DOHH2 (cell line): Measurements from ENCODE around the gene GFOD2.

ENCODE experiments used
- H3F3A ChIP-seq: fragments of 200-600 bp; sonication (generic), shearing (Covaris generic); 2 replicates; pipeline ENCODE4 v1.6.0; 2016; ENCODE audit warnings: antibody characterized with exemption, mild to moderate bottlenecking; ENCODE audit not compliant: control insufficient read depth, insufficient read depth
- H3K27ac ChIP-seq: fragments of 200-600 bp; sonication (generic); 2 replicates; pipeline ENCODE4 v1.5.1; 2014; ENCODE audit warnings: low read depth, mild to moderate bottlenecking, low read length, moderate library complexity
- H3K27me3 ChIP-seq: fragments of 200-600 bp; sonication (generic); 2 replicates; pipeline ENCODE4 v1.6.1; 2014; ENCODE audit warnings: mild to moderate bottlenecking, low read length, mixed read lengths; ENCODE audit not compliant: control insufficient read depth
- H3K36me3 ChIP-seq: fragments of 200-600 bp; sonication (generic); 2 replicates; pipeline ENCODE4 v1.6.1; 2014; ENCODE audit warnings: mild to moderate bottlenecking, low read length, moderate library complexity, mixed read lengths; ENCODE audit not compliant: control insufficient read depth
- H3K4me1 ChIP-seq: fragments of 200-600 bp; sonication (generic); 2 replicates; pipeline ENCODE4 v1.6.1; 2014; ENCODE audit warnings: mild to moderate bottlenecking, low read length, mixed read lengths; ENCODE audit not compliant: control insufficient read depth
- H3K4me2 ChIP-seq: fragments of 200-600 bp; sonication (generic); 2 replicates; pipeline ENCODE4 v1.6.0; 2014; ENCODE audit warnings: mild to moderate bottlenecking, low read length, moderate library complexity
- H3K4me3 ChIP-seq: fragments of 200-600 bp; sonication (generic); 2 replicates; pipeline ENCODE4 v1.5.1; 2014; ENCODE audit warnings: mild to moderate bottlenecking, low read length, mixed read lengths
- H3K79me2 ChIP-seq: fragments of 200-600 bp; sonication (generic); 2 replicates; pipeline ENCODE4 v1.6.1; 2014; ENCODE audit warnings: mild to moderate bottlenecking, low read length, mixed read lengths; ENCODE audit not compliant: control insufficient read depth
- H3K9me2 ChIP-seq: fragments of 200-600 bp; sonication (generic); replicated peaks from 2 replicates; pipeline ENCODE4 v1.6.1; 2014; ENCODE audit warnings: mild to moderate bottlenecking, low read length, mixed read lengths; ENCODE audit not compliant: control insufficient read depth
- H3K9me3 ChIP-seq: fragments of 200-600 bp; sonication (generic); 2 replicates; pipeline ENCODE4 v1.6.1; 2014; ENCODE audit warnings: antibody characterized with exemption, low read length, mixed read lengths; ENCODE audit not compliant: control insufficient read depth, insufficient read depth
- H4K20me1 ChIP-seq: fragments of 200-600 bp; sonication (generic); 2 replicates; pipeline ENCODE4 v1.6.0; 2014; ENCODE audit warnings: low read depth, mild to moderate bottlenecking, antibody characterized with exemption, low read length, moderate library complexity; ENCODE audit not compliant: control insufficient read depth, insufficient read depth
- CTCF ChIP-seq: fragments of 200-600 bp; sonication (generic); IDR thresholded peaks from one replicate; pipeline ENCODE4 v1.5.1; 2014; ENCODE audit warnings: antibody characterized with exemption, mild to moderate bottlenecking, low read depth, low read length; ENCODE audit not compliant: poor library complexity, severe bottlenecking
- EZH2phosphoT487 ChIP-seq: fragments of 200-600 bp; sonication (generic); IDR thresholded peaks from 2 replicates; pipeline ENCODE4 v1.6.1; 2017; ENCODE audit warnings: borderline replicate concordance, mild to moderate bottlenecking, antibody characterized with exemption, low read length, moderate library complexity, mixed read lengths

GFOD2 gene

GRCh38 chr16:67764158-67764667, 45.1 kb upstream of the GFOD2 start:
- TF ChIP-seq CTCF (no peak), EZH2phosphoT487 (no peak)
- Histone ChIP-seq H4K20me1 (no peaks in the 10 kb centered on the region), H3K27ac (no peak overlapping the region), H3K79me2 (no peaks in the 10 kb centered on the region), H3K27me3 (no peaks in the 10 kb centered on the region), H3K9me3 (no peaks in the 10 kb centered on the region), H3K36me3 (no peaks in the 10 kb centered on the region), H3K4me3 (no peak overlapping the region), H3K4me1 (no peaks in the 10 kb centered on the region), H3F3A (no peaks in the 10 kb centered on the region), H3K9me2 (no peaks in the 10 kb centered on the region), H3K4me2 (no peak overlapping the region)

- Histone ChIP-seq H3K4me2 (no peak overlapping the region), H4K20me1 (no peaks in the 10 kb centered on the region), H3K4me3 (no peak overlapping the region), H3K27me3 (no peaks in the 10 kb centered on the region), H3K36me3 (no peaks in the 10 kb centered on the region), H3F3A (no peaks in the 10 kb centered on the region), H3K9me2 (no peaks in the 10 kb centered on the region), H3K27ac (no peak overlapping the region), H3K4me1 (no peaks in the 10 kb centered on the region), H3K79me2 (no peaks in the 10 kb centered on the region), H3K9me3 (no peaks in the 10 kb centered on the region)
- TF ChIP-seq CTCF (no peak), EZH2phosphoT487 (no peak)
Measured at GRCh38 chr16:67763066-67763465, 44.0 kb upstream of the GFOD2 start.

GRCh38 chr16:67762385-67762784, 43.3 kb upstream of the GFOD2 start:
- Histone ChIP-seq H3K79me2 (no peaks in the 10 kb centered on the region), H3K27ac (no peak overlapping the region), H3K4me1 (no peaks in the 10 kb centered on the region), H3K4me2 (no peak overlapping the region), H4K20me1 (no peaks in the 10 kb centered on the region), H3K4me3 (no peak overlapping the region), H3K9me2 (no peaks in the 10 kb centered on the region), H3K27me3 (no peaks in the 10 kb centered on the region), H3K36me3 (no peaks in the 10 kb centered on the region), H3F3A (no peaks in the 10 kb centered on the region), H3K9me3 (no peaks in the 10 kb centered on the region)
- TF ChIP-seq CTCF, result no peak
- no peak for TF ChIP-seq EZH2phosphoT487
